PC-9 (cell line): ENCODE data around the gene TH. TPM values are rescaled to one million over a fixed set of nuclear protein-coding genes. Genes with fewer than 3 reads are reported as not detected.

Experiments used
- BruUV-seq: library from RNA; stranded (reverse); fragments of 400-500 nt; replicated peaks from 2 replicates; lab custom pipeline; 2021; lab: Mats Ljungman, UMichigan
- CTCF ChIA-PET: fragments of 300-600 bp; sonication (Branson Sonifier 250); formaldehyde crosslinking; loops from one replicate; lab custom pipeline; 2022; ENCODE audit warnings: antibody characterized with exemption; lab: Charles Lee
- POLR2A ChIA-PET: fragments of 300-600 bp; sonication (Branson Sonifier 250); formaldehyde crosslinking; loops from one replicate; lab custom pipeline; 2022; ENCODE audit warnings: antibody characterized with exemption; ENCODE audit not compliant: unreplicated experiment; lab: Charles Lee
- DNase-seq, 2 experiments: peaks; one replicate each; pipeline versions ENCODE4 v3.0.0 to v3.0.0-alpha.2; 2015 to 2022; ENCODE audit warnings: mixed read lengths in 1 of 2
- H2AFZ ChIP-seq: fragments of 200-600 bp; sonication (generic); 2 replicates; pipeline ENCODE4 v1.8.1; 2017; ENCODE audit warnings: antibody characterized with exemption
- H3F3A ChIP-seq: fragments of 200-600 bp; sonication (generic); 2 replicates; pipeline ENCODE4 v1.8.1; 2017; ENCODE audit warnings: antibody characterized with exemption, mild to moderate bottlenecking, low read depth; ENCODE audit not compliant: insufficient read depth
- H3K27ac ChIP-seq: fragments of 200-600 bp; sonication (generic); 2 replicates; pipeline ENCODE4 v1.6.1; 2016; ENCODE audit warnings: mixed run types
- H3K27me3 ChIP-seq: fragments of 200-600 bp; sonication (generic); 2 replicates; pipeline ENCODE4 v1.6.1; 2016; ENCODE audit warnings: low read depth, mixed run types; ENCODE audit not compliant: insufficient read depth
- H3K36me3 ChIP-seq: fragments of 200-600 bp; sonication (generic); 2 replicates; pipeline ENCODE4 v1.6.1; 2016; ENCODE audit warnings: low read depth, mixed run types
- H3K4me1 ChIP-seq: fragments of 200-600 bp; sonication (generic); replicated peaks from 2 replicates; pipeline ENCODE4 v1.6.1; 2016; ENCODE audit warnings: mixed run types; ENCODE audit not compliant: insufficient read depth
- H3K4me2 ChIP-seq: fragments of 200-600 bp; sonication (generic); 2 replicates; pipeline ENCODE4 v1.6.1; 2017; ENCODE audit warnings: mixed run types
- H3K4me3 ChIP-seq: fragments of 200-600 bp; sonication (generic); 2 replicates; pipeline ENCODE4 v1.6.1; 2016; ENCODE audit warnings: mixed run types
- H3K79me2 ChIP-seq: fragments of 200-600 bp; sonication (generic); 2 replicates; pipeline ENCODE4 v1.6.1; 2017; ENCODE audit warnings: low read depth, mixed run types
- H3K9me2 ChIP-seq: fragments of 200-600 bp; sonication (generic); 2 replicates; pipeline ENCODE4 v1.8.1; 2017; ENCODE audit warnings: mild to moderate bottlenecking; ENCODE audit not compliant: insufficient read depth
- H3K9me3 ChIP-seq: fragments of 200-600 bp; sonication (generic); 2 replicates; pipeline ENCODE4 v1.8.1; 2016; ENCODE audit warnings: low read depth; ENCODE audit not compliant: insufficient read depth
- H4K20me1 ChIP-seq: fragments of 200-600 bp; sonication (generic); 2 replicates; pipeline ENCODE4 v1.8.1; 2017; ENCODE audit not compliant: insufficient read depth
- EZH2 ChIP-seq: fragments of 200-600 bp; sonication (generic); IDR thresholded peaks from 2 replicates; pipeline ENCODE4 v1.8.0; 2017; ENCODE audit warnings: antibody characterized with exemption, low read depth
- intact Hi-C: fragments of 100-400 bp; cut with micrococcal nuclease; formaldehyde crosslinking; loops from one replicate; pipeline ENCODE4 v1.10.0; 2022; ENCODE audit not compliant: unreplicated experiment
- total RNA-seq: library from RNA; stranded (reverse); gene quantifications from 2 replicates; pipeline ENCODE4 v1.2.3, GENCODE V29; 2021
- TF ChIP-seq, protein P1 (sequence below): fragments of 200-600 bp; sonication (generic); conservative IDR thresholded peaks from 2 replicates; pipeline ENCODE4 v1.6.1; 2017; ENCODE audit warnings: mixed run types, antibody characterized with exemption, mild to moderate bottlenecking, moderate library complexity

TH gene
- total RNA-seq, 1 experiment from 2014 or later = 2.2 TPM

DNA sequence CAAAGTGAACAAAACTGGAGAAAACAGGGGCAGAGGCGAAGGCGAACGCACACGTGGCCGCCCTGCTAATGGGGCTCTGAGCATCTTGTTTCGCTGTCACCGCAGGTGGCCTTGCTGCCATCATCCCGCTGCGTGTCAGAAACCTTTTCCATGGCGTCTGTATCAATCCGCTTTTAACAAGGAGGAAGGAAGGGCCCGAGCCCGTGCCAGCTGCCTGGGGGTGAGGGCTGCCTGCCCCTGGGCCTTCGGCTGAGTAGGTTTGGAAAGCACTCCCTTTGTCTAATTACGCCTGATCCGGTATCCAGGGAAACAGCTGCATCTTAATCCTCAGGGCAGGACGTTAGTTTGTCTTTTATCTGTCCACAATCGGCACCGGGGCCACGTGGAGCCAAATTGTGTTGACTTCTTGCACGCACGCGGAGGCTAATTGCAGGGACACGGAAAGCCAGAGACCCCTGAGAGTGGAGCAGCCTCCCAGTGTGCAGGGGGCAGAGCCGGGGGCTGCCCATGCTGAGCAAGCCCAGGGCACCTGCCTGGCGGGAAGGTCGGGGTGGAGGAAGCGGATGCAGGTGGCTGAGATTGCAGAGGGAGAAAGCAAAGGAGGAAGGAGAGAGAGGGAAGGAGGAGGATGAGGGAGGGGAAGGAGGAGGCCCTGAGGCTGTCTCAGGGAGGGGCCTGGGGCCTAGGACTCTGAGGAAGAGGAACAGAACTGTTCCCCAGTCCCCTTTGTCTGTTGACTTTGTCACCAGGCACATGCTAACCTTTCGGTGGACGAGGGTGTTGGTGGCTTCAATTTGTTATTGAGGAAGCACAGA is 19.2 kb upstream of the TH start:
- Histone ChIP-seq H3K4me1 (no peaks in the 10 kb centered on the region; the same call in 1 of the 2 replicates), H3K4me2 (no peak overlapping the region), H3K36me3 (no peaks in the 10 kb centered on the region), H4K20me1 (no peaks in the 10 kb centered on the region), H3K79me2 (no peaks in the 10 kb centered on the region), H3K27ac (no peak overlapping the region), H3K4me3 (no peak overlapping the region), H3K9me3 (no peaks in the 10 kb centered on the region), H3K27me3 (no peaks in the 10 kb centered on the region), H3F3A (peaks cover 6% of the 10 kb centered on the region; the same call in 1 of the 2 replicates), H2AFZ (no peak overlapping the region), H3K9me2 (no peaks in the 10 kb centered on the region)
- TF ChIP-seq, protein P1, sequence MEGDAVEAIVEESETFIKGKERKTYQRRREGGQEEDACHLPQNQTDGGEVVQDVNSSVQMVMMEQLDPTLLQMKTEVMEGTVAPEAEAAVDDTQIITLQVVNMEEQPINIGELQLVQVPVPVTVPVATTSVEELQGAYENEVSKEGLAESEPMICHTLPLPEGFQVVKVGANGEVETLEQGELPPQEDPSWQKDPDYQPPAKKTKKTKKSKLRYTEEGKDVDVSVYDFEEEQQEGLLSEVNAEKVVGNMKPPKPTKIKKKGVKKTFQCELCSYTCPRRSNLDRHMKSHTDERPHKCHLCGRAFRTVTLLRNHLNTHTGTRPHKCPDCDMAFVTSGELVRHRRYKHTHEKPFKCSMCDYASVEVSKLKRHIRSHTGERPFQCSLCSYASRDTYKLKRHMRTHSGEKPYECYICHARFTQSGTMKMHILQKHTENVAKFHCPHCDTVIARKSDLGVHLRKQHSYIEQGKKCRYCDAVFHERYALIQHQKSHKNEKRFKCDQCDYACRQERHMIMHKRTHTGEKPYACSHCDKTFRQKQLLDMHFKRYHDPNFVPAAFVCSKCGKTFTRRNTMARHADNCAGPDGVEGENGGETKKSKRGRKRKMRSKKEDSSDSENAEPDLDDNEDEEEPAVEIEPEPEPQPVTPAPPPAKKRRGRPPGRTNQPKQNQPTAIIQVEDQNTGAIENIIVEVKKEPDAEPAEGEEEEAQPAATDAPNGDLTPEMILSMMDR = no peak
- TF ChIP-seq EZH2 = no peak
- intact Hi-C loops = no loop called here
- POLR2A ChIA-PET = no interaction called here
- CTCF ChIA-PET = no interaction called here
- no peak for DNase-seq
- no TSS peak for BruUV-seq

DNA sequence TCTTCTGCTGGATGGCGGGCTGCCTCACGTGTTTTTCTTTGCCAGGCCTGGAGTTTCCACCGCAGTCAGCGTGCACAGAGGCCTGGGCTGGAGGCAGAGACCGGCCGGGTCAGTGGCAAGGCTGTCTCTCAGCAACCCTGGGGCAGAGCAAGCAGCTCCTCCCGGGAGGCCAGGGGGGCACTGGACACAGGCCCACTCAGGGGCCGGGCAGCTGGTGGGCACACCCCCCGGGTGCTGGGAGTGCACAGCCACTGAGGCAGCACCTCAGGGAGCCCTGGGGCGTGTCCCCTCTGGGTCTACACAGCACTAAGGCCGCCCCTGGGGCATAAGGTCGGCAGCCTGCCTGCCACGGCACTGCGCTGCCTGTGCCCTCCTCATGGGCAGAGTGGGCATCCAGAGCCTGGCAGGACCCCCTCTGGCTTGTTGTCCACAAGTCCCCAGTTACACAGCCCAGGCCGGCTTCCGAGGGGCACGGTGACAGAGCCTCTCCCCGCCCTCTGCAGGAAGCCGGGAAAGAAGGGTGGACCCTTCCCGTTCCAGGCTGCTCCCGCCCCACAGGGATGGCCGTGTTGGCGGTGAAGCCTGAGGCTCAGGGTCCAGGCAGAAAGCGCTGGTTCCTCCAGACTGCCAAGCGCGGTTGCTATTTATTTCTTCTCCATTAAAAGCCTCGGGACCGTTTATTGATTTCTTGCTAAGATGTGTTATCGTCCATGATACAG is 18.5 kb upstream of the TH start:
- POLR2A ChIA-PET = no interaction called here
- no peaks in the 10 kb centered on the region for H3K27me3 ChIP-seq
- H3K27ac ChIP-seq = no peak overlapping the region
- no peak overlapping the region for H2AFZ ChIP-seq
- no TSS peak for BruUV-seq
- H3K4me2 ChIP-seq = no peak overlapping the region
- no peaks in the 10 kb centered on the region for H3K79me2 ChIP-seq
- no peaks in the 10 kb centered on the region for H3K9me3 ChIP-seq
- TF ChIP-seq, protein P1 = no peak
- TF ChIP-seq EZH2 = no peak
- intact Hi-C loops = no loop called here
- no peaks in the 10 kb centered on the region for H4K20me1 ChIP-seq
- no peak overlapping the region for H3K4me3 ChIP-seq
- no peak for DNase-seq
- no peaks in the 10 kb centered on the region for H3K36me3 ChIP-seq
- CTCF ChIA-PET = no interaction called here
- no peaks in the 10 kb centered on the region for H3K9me2 ChIP-seq
- H3F3A ChIP-seq = peaks cover 6% of the 10 kb centered on the region; the same call in 1 of the 2 replicates
- H3K4me1 ChIP-seq = no peaks in the 10 kb centered on the region; the same call in 1 of the 2 replicates

DNA sequence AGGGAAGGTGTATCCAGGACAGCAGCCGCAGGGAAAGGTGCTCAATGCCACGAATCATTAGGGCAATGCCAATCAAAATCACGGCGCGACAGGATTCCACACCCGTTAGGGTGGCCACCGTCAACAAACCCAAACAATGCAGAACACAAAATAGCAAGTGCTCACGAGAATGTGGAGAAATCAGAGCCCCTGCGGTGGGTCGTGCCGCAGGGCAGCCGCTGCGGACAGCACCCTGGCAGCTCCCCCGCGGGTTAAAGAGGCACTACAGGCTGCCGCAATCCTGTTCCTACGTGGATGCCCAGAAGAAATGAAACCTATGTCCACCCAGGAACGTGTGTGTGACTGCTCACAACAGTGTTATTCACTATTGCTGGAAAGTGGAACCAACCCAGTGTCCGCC is 17.1 kb upstream of the TH start:
- CTCF ChIA-PET = no interaction called here
- DNase-seq = no peak
- H3F3A ChIP-seq = peaks cover 6% of the 10 kb centered on the region; the same call in 1 of the 2 replicates
- H4K20me1 ChIP-seq = no peaks in the 10 kb centered on the region
- no peak overlapping the region for H3K4me3 ChIP-seq
- BruUV-seq = no TSS peak
- intact Hi-C loops = no loop called here
- no peaks in the 10 kb centered on the region for H3K79me2 ChIP-seq
- H3K27ac ChIP-seq = no peak overlapping the region
- no peaks in the 10 kb centered on the region for H3K9me2 ChIP-seq
- no peaks in the 10 kb centered on the region for H3K36me3 ChIP-seq
- H2AFZ ChIP-seq = no peak overlapping the region
- H3K4me2 ChIP-seq = no peak overlapping the region
- POLR2A ChIA-PET = no interaction called here
- TF ChIP-seq, protein P1 = no peak
- no peak for TF ChIP-seq EZH2
- H3K27me3 ChIP-seq = no peaks in the 10 kb centered on the region
- H3K4me1 ChIP-seq = no peaks in the 10 kb centered on the region
- H3K9me3 ChIP-seq = no peaks in the 10 kb centered on the region
